ENCODE measurements around the gene WDR35.

Gene WDR35

DNA sequence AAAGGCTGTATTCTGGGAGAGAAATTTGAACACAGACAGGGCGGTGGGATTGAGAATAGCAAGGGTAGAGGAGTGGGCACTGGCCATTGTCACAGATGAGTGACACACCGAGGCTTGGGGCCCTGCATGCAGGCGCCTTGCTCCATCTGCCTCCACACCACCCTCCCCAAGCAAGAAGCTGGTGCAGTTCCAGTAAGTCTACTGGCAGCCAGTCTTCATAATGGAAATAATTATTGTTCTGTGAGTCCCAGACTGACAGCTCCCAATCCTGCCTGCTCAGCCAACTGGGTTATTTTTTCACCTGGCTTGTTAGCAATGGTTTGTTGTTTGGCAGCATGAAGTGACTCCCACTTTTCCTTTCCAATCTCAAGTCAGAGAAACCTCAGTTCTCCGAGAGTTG, 101.1 kb downstream of the WDR35 start:
- no peak for ATAC-seq
- TF ChIP-seq, protein P1, sequence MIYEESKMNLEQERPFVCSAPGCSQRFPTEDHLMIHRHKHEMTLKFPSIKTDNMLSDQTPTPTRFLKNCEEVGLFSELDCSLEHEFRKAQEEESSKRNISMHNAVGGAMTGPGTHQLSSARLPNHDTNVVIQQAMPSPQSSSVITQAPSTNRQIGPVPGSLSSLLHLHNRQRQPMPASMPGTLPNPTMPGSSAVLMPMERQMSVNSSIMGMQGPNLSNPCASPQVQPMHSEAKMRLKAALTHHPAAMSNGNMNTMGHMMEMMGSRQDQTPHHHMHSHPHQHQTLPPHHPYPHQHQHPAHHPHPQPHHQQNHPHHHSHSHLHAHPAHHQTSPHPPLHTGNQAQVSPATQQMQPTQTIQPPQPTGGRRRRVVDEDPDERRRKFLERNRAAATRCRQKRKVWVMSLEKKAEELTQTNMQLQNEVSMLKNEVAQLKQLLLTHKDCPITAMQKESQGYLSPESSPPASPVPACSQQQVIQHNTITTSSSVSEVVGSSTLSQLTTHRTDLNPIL (CRISPR knock-in tag; IDR thresholded peaks at IDR 0.05; ENCODE audit: low read depth), result no peak
- TF ChIP-seq RARB (CRISPR knock-in tag; IDR thresholded peaks at IDR 0.05), result no peak
- TF ChIP-seq TCF4 (CRISPR knock-in tag; IDR thresholded peaks at IDR 0.05; ENCODE audit: borderline replicate concordance), result no peak
- TF ChIP-seq ZFP3 (CRISPR knock-in tag; IDR thresholded peaks at IDR 0.05), result no peak
- TF ChIP-seq POU6F1 (CRISPR knock-in tag; IDR thresholded peaks at IDR 0.05; ENCODE audit: borderline replicate concordance, low read depth), result no peak
- TF ChIP-seq ESRRG (CRISPR knock-in tag; IDR thresholded peaks at IDR 0.05), result no peak
- no peak for TF ChIP-seq ZNF70 (CRISPR knock-in tag; IDR thresholded peaks at IDR 0.05)
- no peak for TF ChIP-seq BACH2 (CRISPR knock-in tag; IDR thresholded peaks at IDR 0.05; ENCODE audit: borderline replicate concordance)
- TF ChIP-seq ZC3H10 (CRISPR knock-in tag; IDR thresholded peaks at IDR 0.05), result no peak
- no peak for TF ChIP-seq ARNTL (CRISPR knock-in tag; IDR thresholded peaks at IDR 0.05; ENCODE audit: borderline replicate concordance, low read depth)
- TF ChIP-seq ZFP30 (CRISPR knock-in tag; IDR thresholded peaks at IDR 0.05), result no peak
- no peak for TF ChIP-seq ISL1 (CRISPR knock-in tag; IDR thresholded peaks at IDR 0.05)
- no peak for TF ChIP-seq SNAI2 (CRISPR knock-in tag; IDR thresholded peaks at IDR 0.05)
- TF ChIP-seq PATZ1 (CRISPR knock-in tag; IDR thresholded peaks at IDR 0.05; ENCODE audit: borderline replicate concordance), result no peak
- no peak for TF ChIP-seq TOX (CRISPR knock-in tag; IDR thresholded peaks at IDR 0.05; ENCODE audit: borderline replicate concordance)
- TF ChIP-seq, protein P2, sequence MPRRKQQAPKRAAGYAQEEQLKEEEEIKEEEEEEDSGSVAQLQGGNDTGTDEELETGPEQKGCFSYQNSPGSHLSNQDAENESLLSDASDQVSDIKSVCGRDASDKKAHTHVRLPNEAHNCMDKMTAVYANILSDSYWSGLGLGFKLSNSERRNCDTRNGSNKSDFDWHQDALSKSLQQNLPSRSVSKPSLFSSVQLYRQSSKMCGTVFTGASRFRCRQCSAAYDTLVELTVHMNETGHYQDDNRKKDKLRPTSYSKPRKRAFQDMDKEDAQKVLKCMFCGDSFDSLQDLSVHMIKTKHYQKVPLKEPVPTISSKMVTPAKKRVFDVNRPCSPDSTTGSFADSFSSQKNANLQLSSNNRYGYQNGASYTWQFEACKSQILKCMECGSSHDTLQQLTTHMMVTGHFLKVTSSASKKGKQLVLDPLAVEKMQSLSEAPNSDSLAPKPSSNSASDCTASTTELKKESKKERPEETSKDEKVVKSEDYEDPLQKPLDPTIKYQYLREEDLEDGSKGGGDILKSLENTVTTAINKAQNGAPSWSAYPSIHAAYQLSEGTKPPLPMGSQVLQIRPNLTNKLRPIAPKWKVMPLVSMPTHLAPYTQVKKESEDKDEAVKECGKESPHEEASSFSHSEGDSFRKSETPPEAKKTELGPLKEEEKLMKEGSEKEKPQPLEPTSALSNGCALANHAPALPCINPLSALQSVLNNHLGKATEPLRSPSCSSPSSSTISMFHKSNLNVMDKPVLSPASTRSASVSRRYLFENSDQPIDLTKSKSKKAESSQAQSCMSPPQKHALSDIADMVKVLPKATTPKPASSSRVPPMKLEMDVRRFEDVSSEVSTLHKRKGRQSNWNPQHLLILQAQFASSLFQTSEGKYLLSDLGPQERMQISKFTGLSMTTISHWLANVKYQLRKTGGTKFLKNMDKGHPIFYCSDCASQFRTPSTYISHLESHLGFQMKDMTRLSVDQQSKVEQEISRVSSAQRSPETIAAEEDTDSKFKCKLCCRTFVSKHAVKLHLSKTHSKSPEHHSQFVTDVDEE (CRISPR knock-in tag; IDR thresholded peaks at IDR 0.05), result no peak
- TF ChIP-seq, protein P3, sequence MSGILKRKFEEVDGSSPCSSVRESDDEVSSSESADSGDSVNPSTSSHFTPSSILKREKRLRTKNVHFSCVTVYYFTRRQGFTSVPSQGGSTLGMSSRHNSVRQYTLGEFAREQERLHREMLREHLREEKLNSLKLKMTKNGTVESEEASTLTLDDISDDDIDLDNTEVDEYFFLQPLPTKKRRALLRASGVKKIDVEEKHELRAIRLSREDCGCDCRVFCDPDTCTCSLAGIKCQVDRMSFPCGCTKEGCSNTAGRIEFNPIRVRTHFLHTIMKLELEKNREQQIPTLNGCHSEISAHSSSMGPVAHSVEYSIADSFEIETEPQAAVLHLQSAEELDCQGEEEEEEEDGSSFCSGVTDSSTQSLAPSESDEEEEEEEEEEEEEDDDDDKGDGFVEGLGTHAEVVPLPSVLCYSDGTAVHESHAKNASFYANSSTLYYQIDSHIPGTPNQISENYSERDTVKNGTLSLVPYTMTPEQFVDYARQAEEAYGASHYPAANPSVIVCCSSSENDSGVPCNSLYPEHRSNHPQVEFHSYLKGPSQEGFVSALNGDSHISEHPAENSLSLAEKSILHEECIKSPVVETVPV (CRISPR knock-in tag; IDR thresholded peaks at IDR 0.05), result no peak
- no peak for TF ChIP-seq ZNF565 (CRISPR knock-in tag; conservative IDR thresholded peaks at IDR 0.05; ENCODE audit: low read depth)

GRCh38 chr2:19887510-19887909, 102.4 kb downstream of the WDR35 start:
- ATAC-seq, result no peak
- TF ChIP-seq PPARA (CRISPR knock-in tag; IDR thresholded peaks at IDR 0.05; ENCODE audit: borderline replicate concordance) (no peak), GLIS3 (CRISPR knock-in tag; IDR thresholded peaks at IDR 0.05) (no peak), BACH2 (CRISPR knock-in tag; IDR thresholded peaks at IDR 0.05; ENCODE audit: borderline replicate concordance) (no peak), RARB (CRISPR knock-in tag; IDR thresholded peaks at IDR 0.05) (no peak), ZNF70 (CRISPR knock-in tag; IDR thresholded peaks at IDR 0.05) (no peak), ZNF565 (CRISPR knock-in tag; conservative IDR thresholded peaks at IDR 0.05; ENCODE audit: low read depth) (no peak), POU6F1 (CRISPR knock-in tag; IDR thresholded peaks at IDR 0.05; ENCODE audit: borderline replicate concordance, low read depth) (no peak), ZFP30 (CRISPR knock-in tag; IDR thresholded peaks at IDR 0.05) (no peak), ISL1 (CRISPR knock-in tag; IDR thresholded peaks at IDR 0.05) (no peak), ESRRG (CRISPR knock-in tag; IDR thresholded peaks at IDR 0.05) (no peak), ARNTL (CRISPR knock-in tag; IDR thresholded peaks at IDR 0.05; ENCODE audit: borderline replicate concordance, low read depth) (no peak), PATZ1 (CRISPR knock-in tag; IDR thresholded peaks at IDR 0.05; ENCODE audit: borderline replicate concordance) (no peak), OSR1 (CRISPR knock-in tag; IDR thresholded peaks at IDR 0.05) (no peak), SNAI2 (CRISPR knock-in tag; IDR thresholded peaks at IDR 0.05) (no peak)
- TF ChIP-seq, protein P3 (CRISPR knock-in tag; IDR thresholded peaks at IDR 0.05), result no peak
